Upper lobe of right lung (tissue), 1 donor: ENCODE data around the gene PALD1. TPM values are rescaled to one million over a fixed set of nuclear protein-coding genes. Genes with fewer than 3 reads are reported as not detected.

Experiments
- ATAC-seq: fragments of 200-7000 bp; cut with Tn5 transposase; one replicate; pipeline ENCODE4 v1.9.1; 2020; ENCODE audit warnings: mild to moderate bottlenecking, moderate library complexity
- DNase-seq: peaks from one replicate; pipeline ENCODE4 v3.0.0-alpha.2; 2020
- H3K27ac ChIP-seq: fragments of 200-600 bp; one replicate; pipeline ENCODE4 v1.8.0; 2022
- H3K27me3 ChIP-seq: fragments of 200-600 bp; one replicate; pipeline ENCODE4 v1.8.0; 2022; ENCODE audit warnings: mild to moderate bottlenecking
- H3K36me3 ChIP-seq: fragments of 200-600 bp; one replicate; pipeline ENCODE4 v1.8.0; 2022
- H3K4me1 ChIP-seq: fragments of 200-600 bp; one replicate; pipeline ENCODE4 v1.8.0; 2022
- H3K4me3 ChIP-seq: fragments of 200-600 bp; one replicate; pipeline ENCODE4 v1.8.0; 2022; ENCODE audit warnings: mild to moderate bottlenecking
- H3K9me3 ChIP-seq: fragments of 200-600 bp; one replicate; pipeline ENCODE4 v1.8.0; 2022
- intact Hi-C: fragments of 100-400 bp; cut with DNase I; formaldehyde crosslinking; loops from one replicate; pipeline ENCODE4 v1.11.0; 2022
- total RNA-seq: library from RNA; stranded (reverse); fragmentation: NEBNext Ultra II Directional; extraction: Animal tissue kit (Norgen Biotek cat#: 25700); gene quantifications from one replicate; pipeline ENCODE4 v1.2.1, GENCODE V29; 2021
- TF ChIP-seq, protein P1 (sequence below): fragments of 200-600 bp; IDR thresholded peaks from one replicate; pipeline ENCODE4 v1.8.0; 2022; ENCODE audit warnings: antibody characterized with exemption
- donor health status: DM: no; HTN: yes; CAD: no; lungs with severe emphysema.

Gene PALD1
- total RNA-seq, 1 donor from 2014 or later, result 27.0 TPM

DNA sequence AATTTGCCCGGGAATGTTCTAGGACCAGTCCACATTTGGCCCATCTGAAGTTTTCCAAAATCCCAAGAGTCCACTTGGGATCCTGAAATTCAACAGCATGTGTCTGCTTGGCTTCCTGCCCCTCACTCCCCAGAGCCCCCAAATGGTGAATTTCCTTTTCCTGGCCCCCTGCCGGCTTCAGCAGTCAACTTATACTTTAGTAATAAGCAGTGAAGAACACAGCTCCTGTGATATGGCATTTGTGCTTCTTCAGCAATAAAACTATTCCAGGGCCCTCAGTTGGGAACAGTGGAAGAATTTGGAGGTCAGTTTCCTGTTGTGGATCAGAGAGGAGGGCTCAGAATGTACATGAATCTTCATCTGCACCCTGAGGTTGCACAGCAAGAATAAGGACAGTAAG is 72.9 kb downstream of the PALD1 start:
- DNase-seq (no peak), ATAC-seq (no peak)
- H3K27ac ChIP-seq, result peak overlapping the region; percentile 42
- H3K4me1 ChIP-seq, result peaks cover 14% of the 10 kb centered on the region
- no peaks in the 10 kb centered on the region for H3K36me3 ChIP-seq
- intact Hi-C loops, result no loop called here
- H3K9me3 ChIP-seq, result no peaks in the 10 kb centered on the region
- no peak overlapping the region for H3K4me3 ChIP-seq
- TF ChIP-seq, protein P1, sequence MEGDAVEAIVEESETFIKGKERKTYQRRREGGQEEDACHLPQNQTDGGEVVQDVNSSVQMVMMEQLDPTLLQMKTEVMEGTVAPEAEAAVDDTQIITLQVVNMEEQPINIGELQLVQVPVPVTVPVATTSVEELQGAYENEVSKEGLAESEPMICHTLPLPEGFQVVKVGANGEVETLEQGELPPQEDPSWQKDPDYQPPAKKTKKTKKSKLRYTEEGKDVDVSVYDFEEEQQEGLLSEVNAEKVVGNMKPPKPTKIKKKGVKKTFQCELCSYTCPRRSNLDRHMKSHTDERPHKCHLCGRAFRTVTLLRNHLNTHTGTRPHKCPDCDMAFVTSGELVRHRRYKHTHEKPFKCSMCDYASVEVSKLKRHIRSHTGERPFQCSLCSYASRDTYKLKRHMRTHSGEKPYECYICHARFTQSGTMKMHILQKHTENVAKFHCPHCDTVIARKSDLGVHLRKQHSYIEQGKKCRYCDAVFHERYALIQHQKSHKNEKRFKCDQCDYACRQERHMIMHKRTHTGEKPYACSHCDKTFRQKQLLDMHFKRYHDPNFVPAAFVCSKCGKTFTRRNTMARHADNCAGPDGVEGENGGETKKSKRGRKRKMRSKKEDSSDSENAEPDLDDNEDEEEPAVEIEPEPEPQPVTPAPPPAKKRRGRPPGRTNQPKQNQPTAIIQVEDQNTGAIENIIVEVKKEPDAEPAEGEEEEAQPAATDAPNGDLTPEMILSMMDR, result no peak
- H3K27me3 ChIP-seq, result no peaks in the 10 kb centered on the region

DNA sequence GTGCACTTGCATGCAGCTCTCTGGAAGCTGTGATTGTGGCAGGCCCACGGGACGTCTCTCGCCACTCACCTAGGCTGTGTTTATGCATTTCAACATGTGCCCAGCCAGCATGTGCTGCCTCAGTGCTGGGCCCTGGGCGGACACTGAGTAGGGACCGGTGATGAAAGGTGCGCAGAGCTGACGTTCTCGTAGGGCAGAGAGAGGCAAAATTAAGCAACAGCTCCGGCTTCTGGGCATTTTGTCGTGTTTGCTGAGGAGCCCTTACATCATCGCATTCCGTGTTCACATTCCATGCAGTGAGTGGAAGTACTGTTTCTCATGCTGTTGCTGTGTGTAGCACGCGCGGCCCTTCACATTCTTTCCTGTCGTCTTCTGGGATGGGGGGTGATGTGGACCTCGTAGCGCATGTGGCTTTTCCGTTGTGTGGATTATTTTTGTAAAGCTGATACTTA is 73.4 kb downstream of the PALD1 start:
- peak; percentile 83 for DNase-seq
- H3K9me3 ChIP-seq, result no peaks in the 10 kb centered on the region
- intact Hi-C loops, result no loop called here
- TF ChIP-seq, protein P1, result no peak
- H3K27ac ChIP-seq, result peak overlapping the region; percentile 42
- peak; percentile 84 for ATAC-seq
- H3K36me3 ChIP-seq, result peaks cover 4% of the 10 kb centered on the region
- no peak overlapping the region for H3K4me3 ChIP-seq
- H3K27me3 ChIP-seq, result no peaks in the 10 kb centered on the region
- H3K4me1 ChIP-seq, result peaks cover 14% of the 10 kb centered on the region

DNA sequence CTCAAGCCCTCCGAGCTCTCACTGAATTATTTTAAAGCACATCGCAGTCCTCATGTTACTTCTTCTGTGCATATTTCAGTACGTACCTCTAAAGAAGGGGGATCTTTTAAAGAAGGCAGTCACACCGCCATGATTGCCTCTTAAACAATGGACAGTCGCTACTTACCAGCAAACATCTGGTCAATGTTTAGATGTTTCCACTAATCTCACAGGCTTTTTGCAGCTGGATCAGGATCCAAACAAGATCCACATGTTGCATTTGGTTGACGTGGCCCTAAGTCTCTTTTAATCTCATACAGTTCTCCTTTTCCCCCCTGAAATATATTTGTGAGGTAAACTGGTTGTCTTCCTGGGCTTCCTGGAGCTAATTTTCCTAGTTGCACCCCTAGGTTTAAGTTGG is 74.0 kb downstream of the PALD1 start:
- ATAC-seq, result no peak
- no peaks in the 10 kb centered on the region for H3K27me3 ChIP-seq
- H3K9me3 ChIP-seq, result no peaks in the 10 kb centered on the region
- no peak for DNase-seq
- no peak overlapping the region for H3K27ac ChIP-seq
- H3K36me3 ChIP-seq, result peaks cover 10% of the 10 kb centered on the region
- TF ChIP-seq, protein P1, result no peak
- no peak overlapping the region for H3K4me3 ChIP-seq
- intact Hi-C loops, result no loop called here
- H3K4me1 ChIP-seq, result peaks cover 14% of the 10 kb centered on the region

DNA sequence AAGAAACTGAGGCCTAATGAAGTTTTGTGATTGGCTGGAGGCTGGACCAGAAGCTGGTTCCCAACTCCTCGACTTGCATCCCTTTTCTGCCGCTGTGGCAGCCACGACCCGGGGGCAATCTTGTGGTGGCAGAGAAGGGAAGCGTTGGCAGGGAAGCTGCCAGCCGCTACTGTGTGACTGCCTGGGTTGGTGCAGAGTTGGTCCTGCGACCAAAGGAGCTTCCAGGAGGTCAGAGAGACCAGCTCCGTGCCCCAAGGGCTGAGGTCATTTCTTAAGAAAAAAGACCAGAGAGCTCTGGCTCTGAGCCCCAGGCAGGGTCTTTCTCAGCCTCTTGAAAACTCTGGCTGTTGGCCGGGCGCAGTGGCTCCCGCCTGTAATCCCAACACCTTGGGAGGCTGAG is 76.8 kb downstream of the PALD1 start:
- Histone ChIP-seq H3K9me3 (no peaks in the 10 kb centered on the region), H3K27me3 (no peaks in the 10 kb centered on the region), H3K4me3 (no peak overlapping the region), H3K36me3 (peaks cover 10% of the 10 kb centered on the region), H3K27ac (no peak overlapping the region), H3K4me1 (peaks cover 33% of the 10 kb centered on the region)
- TF ChIP-seq, protein P1, result no peak
- ATAC-seq (no peak), DNase-seq (peak; percentile 41)
- intact Hi-C loops, result no loop called here

DNA sequence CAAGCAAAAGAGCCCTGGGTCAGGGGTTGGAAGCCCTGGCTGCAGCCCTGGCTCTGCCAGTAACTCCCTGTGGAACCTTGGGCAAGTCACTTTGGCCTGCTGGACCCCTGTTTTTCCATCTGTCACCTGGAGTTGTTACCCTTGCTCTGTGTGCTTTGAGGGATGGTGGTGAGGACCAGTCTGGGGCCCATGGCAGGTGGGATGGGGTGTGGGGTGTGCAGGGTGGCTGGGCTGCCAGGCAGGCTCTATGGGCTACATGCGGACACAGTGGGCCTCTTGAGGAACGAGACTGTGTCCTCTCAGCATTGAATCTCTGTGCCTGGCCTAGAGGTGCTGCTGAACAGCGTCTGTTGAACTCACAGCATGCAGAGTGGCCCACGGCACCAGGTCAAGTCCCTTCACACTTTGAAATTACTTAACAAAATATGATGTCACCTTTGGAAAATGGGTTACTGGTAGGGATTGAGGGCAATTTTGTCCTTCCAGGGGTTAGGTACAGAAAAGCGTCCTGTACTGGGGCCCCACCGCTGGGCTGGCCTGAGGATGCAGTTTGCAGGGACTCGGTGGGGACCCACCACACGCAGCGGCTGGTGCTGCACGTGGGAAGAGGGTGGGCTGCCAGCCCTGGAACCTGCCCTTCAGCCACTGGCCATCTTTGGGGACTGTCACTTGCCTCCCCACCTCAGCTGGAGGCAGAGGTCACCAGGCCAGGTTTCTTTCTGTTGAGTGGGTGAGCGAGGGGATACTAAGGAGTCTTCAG is 78.7 kb downstream of the PALD1 start:
- peaks cover 10% of the 10 kb centered on the region for H3K36me3 ChIP-seq
- H3K9me3 ChIP-seq, result no peaks in the 10 kb centered on the region
- no peak for ATAC-seq
- no peaks in the 10 kb centered on the region for H3K27me3 ChIP-seq
- peaks cover 45% of the 10 kb centered on the region for H3K4me1 ChIP-seq
- H3K27ac ChIP-seq, result no peak overlapping the region
- TF ChIP-seq, protein P1, result no peak
- DNase-seq, result peak; percentile 52
- intact Hi-C loops, result no loop called here
- H3K4me3 ChIP-seq, result no peak overlapping the region
